ENCODE data around the gene DUSP11.
"Not testable (repeated sequence)": the region's sequence is repeated elsewhere in the genome, so short reads cannot be mapped to it uniquely, and the experiment has no call there.

The DUSP11 gene

GRCh38 chr2:73821227-73821626 lies 41.3 kb upstream of the DUSP11 start:
- Histone ChIP-seq H3K9me3 (ENCODE audit: low read length) (no peaks in the 10 kb centered on the region), H3K9ac (ENCODE audit: low read length) (no peak overlapping the region), H3K27ac (ENCODE audit: low read depth, low read length) (no peak overlapping the region), H3K27me3 (ENCODE audit: control insufficient read depth in 1 of 2, insufficient read depth in 2 of 2, low read length in 2 of 2) (no peaks in the 10 kb centered on the region), H3K4me1 (ENCODE audit: insufficient read depth, low read length) (peaks cover 5% of the 10 kb centered on the region), H3K36me3 (ENCODE audit: insufficient read depth, low read length) (no peaks in the 10 kb centered on the region), H3K4me3 (ENCODE audit: low read depth in 1 of 2, low read length in 2 of 2) (no peak overlapping the region)

- no peaks in the 10 kb centered on the region for H3K27me3 ChIP-seq (ENCODE audit: control insufficient read depth in 1 of 2, insufficient read depth in 2 of 2, low read length in 2 of 2)
- H3K4me3 ChIP-seq (ENCODE audit: low read depth in 1 of 2, low read length in 2 of 2) = no peak overlapping the region
- H3K9me3 ChIP-seq (ENCODE audit: low read length) = no peaks in the 10 kb centered on the region
- no peaks in the 10 kb centered on the region for H3K4me1 ChIP-seq (ENCODE audit: insufficient read depth, low read length)
- no peaks in the 10 kb centered on the region for H3K36me3 ChIP-seq (ENCODE audit: insufficient read depth, low read length)
- H3K27ac ChIP-seq (ENCODE audit: low read depth, low read length) = no peak overlapping the region
- H3K9ac ChIP-seq (ENCODE audit: low read length) = no peak overlapping the region
Observed at GRCh38 chr2:73818296-73818695, 38.4 kb upstream of the DUSP11 start.

DNA sequence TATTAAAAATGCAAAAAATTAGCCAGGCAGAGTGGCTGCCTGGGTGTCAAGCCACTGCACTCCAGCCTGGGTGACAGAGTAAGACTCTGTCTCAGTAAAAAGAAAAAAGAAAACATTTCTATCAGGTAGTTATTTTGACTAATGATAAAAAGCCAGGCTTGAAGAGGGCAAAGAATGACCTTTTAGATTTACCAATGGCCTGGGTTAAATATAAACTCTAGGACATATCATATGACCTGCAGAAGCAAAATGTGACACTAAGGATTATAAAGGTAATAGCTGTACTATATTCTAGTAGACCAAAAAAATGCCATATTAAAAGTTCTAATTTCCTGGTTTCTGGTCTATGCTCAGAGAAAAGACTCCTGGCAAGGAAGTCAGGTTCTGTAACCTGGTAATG lies 32.7 kb upstream of the DUSP11 start:
- no peaks in the 10 kb centered on the region for H3K36me3 ChIP-seq (ENCODE audit: insufficient read depth, low read length)
- no peak overlapping the region for H3K9ac ChIP-seq (ENCODE audit: low read length)
- H3K4me3 ChIP-seq (ENCODE audit: low read depth in 1 of 2, low read length in 2 of 2) = no peak overlapping the region
- no peak overlapping the region for H3K27ac ChIP-seq (ENCODE audit: low read depth, low read length)
- H3K9me3 ChIP-seq (ENCODE audit: low read length) = no peaks in the 10 kb centered on the region
- no peaks in the 10 kb centered on the region for H3K4me1 ChIP-seq (ENCODE audit: insufficient read depth, low read length)
- H3K27me3 ChIP-seq (ENCODE audit: control insufficient read depth in 1 of 2, insufficient read depth in 2 of 2, low read length in 2 of 2) = no peaks in the 10 kb centered on the region

DNA sequence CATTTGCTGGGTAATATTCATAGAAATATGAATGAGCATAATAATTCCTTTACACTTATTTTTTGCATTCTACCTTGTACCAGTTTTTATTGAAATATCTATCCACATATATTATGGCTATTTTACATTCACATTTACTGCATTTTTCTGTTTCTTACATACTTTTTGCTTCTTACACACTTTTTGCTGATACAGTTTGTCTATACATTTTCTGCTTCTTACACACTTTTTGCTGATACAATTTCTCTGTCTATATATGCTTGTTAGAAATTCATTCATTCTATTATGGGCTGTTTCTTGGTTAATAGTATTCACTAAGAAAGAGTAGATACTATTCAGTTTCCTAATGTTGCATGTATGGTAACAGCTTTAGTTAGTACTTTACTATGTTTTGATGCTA lies 32.0 kb upstream of the DUSP11 start:
- Histone ChIP-seq H3K9ac (ENCODE audit: low read length) (no peak overlapping the region), H3K27ac (ENCODE audit: low read depth, low read length) (no peak overlapping the region), H3K36me3 (ENCODE audit: insufficient read depth, low read length) (no peaks in the 10 kb centered on the region), H3K9me3 (ENCODE audit: low read length) (no peaks in the 10 kb centered on the region), H3K4me1 (ENCODE audit: insufficient read depth, low read length) (no peaks in the 10 kb centered on the region), H3K4me3 (ENCODE audit: low read depth in 1 of 2, low read length in 2 of 2) (no peak overlapping the region), H3K27me3 (ENCODE audit: control insufficient read depth in 1 of 2, insufficient read depth in 2 of 2, low read length in 2 of 2) (no peaks in the 10 kb centered on the region)

DNA sequence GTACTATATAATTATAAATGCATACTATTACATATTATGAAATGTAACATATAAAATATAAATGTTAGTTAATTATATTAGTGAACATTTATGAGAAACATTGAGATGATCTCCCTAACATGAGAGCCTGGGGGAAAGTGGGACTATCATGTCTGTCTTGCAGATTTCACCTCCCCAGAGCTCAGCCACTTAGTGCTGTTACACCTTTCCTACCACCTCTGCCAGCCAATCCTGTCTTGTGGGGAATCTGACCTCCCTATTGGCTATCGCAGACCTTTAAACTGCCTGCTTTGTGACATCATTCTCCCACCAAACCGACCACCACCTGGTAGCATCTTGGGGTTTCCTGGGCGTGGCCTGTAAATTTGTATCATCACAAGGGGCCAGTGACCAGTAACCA lies 4.0 kb upstream of the DUSP11 start, which contains the start of gene C2orf78:
TSS of gene C2orf78 (plus strand) at position 301 of the 400 bp plus-strand sequence. CDS start 127 bp downstream, outside the sequence.
- not testable (repeated sequence) for H3K27me3 ChIP-seq (ENCODE audit: control insufficient read depth in 1 of 2, insufficient read depth in 2 of 2, low read length in 2 of 2); H3K9me3 ChIP-seq (ENCODE audit: low read length); H3K4me1 ChIP-seq (ENCODE audit: insufficient read depth, low read length); H3K36me3 ChIP-seq (ENCODE audit: insufficient read depth, low read length); H3K27ac ChIP-seq (ENCODE audit: low read depth, low read length); H3K4me3 ChIP-seq (ENCODE audit: low read depth in 1 of 2, low read length in 2 of 2); H3K9ac ChIP-seq (ENCODE audit: low read length)

- H3K36me3 ChIP-seq (ENCODE audit: insufficient read depth, low read length); H3K27me3 ChIP-seq (ENCODE audit: control insufficient read depth in 1 of 2, insufficient read depth in 2 of 2, low read length in 2 of 2); H3K9ac ChIP-seq (ENCODE audit: low read length); H3K9me3 ChIP-seq (ENCODE audit: low read length); H3K4me3 ChIP-seq (ENCODE audit: low read depth in 1 of 2, low read length in 2 of 2); H3K4me1 ChIP-seq (ENCODE audit: insufficient read depth, low read length); H3K27ac ChIP-seq (ENCODE audit: low read depth, low read length): not testable (repeated sequence)
Observed at GRCh38 chr2:73783402-73783801, 3.5 kb upstream of the DUSP11 start.

- no peak overlapping the region for H3K27ac ChIP-seq (ENCODE audit: low read depth, low read length)
- H3K4me3 ChIP-seq (ENCODE audit: low read depth in 1 of 2, low read length in 2 of 2) = peak overlapping the region; percentile 83 to 91
- H3K9ac ChIP-seq (ENCODE audit: low read length) = peak overlapping the region; percentile 93
- peaks cover 10% of the 10 kb centered on the region for H3K36me3 ChIP-seq (ENCODE audit: insufficient read depth, low read length)
- H3K27me3 ChIP-seq (ENCODE audit: control insufficient read depth in 1 of 2, insufficient read depth in 2 of 2, low read length in 2 of 2) = no peaks in the 10 kb centered on the region
- H3K9me3 ChIP-seq (ENCODE audit: low read length) = no peaks in the 10 kb centered on the region
- H3K4me1 ChIP-seq (ENCODE audit: insufficient read depth, low read length) = peaks cover 9% of the 10 kb centered on the region
Observed at GRCh38 chr2:73780237-73780582, 307 bp upstream of the DUSP11 start.

DNA sequence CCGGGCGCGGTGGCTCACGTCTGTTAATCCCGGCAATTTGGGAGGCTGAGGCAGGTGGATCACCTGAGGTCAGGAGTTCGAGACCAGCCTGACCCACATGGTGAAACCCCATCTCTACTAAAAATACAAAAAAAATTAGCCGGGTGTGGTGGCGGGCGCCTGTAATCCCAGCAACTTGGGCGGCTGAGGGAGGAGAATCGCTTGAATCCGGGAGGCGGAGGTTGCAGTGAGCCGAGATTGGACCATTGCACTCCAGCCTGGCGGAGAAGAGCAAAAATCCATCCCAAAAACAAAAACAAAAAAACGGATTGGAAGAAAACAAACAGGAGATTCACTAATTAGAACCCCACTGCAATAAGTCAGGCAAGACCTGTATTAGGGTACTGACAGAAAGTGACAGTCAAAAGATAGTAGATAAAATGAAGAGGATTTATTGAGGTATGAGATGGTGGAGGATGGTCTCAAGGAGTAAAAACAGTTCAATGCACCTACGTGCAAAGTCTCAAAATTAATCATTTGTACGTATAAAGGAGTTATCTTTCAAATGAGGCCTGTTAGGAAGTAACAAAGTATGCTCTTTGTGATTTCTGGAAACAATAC lies 936 bp downstream of the DUSP11 start:
- H3K27ac ChIP-seq (ENCODE audit: low read depth, low read length) = peak overlapping the region; percentile 92
- H3K27me3 ChIP-seq (ENCODE audit: control insufficient read depth in 1 of 2, insufficient read depth in 2 of 2, low read length in 2 of 2); H3K4me1 ChIP-seq (ENCODE audit: insufficient read depth, low read length): not testable (repeated sequence)

DNA sequence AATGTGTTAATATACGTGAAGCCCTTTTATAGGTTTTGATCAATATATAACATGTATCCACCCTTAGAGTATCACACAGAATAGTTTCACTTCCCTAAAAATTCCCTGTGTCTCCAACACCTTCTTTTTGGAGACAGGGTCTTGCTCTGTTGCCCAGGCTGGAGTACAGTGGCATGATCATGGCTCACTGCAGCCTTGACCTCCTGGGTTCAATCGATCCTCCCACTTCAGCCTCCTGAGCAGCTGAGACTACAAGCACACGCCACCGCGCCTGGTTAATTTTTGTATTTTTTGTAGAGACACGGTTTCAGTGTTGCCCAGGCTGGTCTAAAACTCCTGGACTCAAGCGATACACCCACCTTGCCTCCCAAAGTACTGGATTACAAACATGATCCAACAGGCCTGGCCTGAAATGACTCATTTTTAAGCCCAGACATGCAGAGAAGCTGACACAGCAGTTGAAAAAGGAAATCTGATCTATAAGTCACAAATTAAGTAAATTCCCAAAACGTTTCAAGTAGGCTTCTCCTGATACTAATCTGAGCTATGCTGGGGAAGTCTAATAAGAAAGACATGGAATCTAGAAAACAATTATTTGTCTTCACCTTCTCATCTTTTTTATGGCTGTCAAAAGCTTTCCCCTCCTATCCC lies 2.9 kb downstream of the DUSP11 start:
- Histone ChIP-seq H3K9me3 (ENCODE audit: low read length) (no peaks in the 10 kb centered on the region), H3K27me3 (ENCODE audit: control insufficient read depth in 1 of 2, insufficient read depth in 2 of 2, low read length in 2 of 2) (no peaks in the 10 kb centered on the region), H3K27ac (ENCODE audit: low read depth, low read length) (no peak overlapping the region), H3K36me3 (ENCODE audit: insufficient read depth, low read length) (peaks cover 38% of the 10 kb centered on the region), H3K4me1 (ENCODE audit: insufficient read depth, low read length) (peaks cover 9% of the 10 kb centered on the region), H3K9ac (ENCODE audit: low read length) (no peak overlapping the region), H3K4me3 (ENCODE audit: low read depth in 1 of 2, low read length in 2 of 2) (no peak overlapping the region)

More for the DNA sequence above, 936 bp downstream of the DUSP11 start:
- peaks cover 20% of the 10 kb centered on the region for H3K36me3 ChIP-seq (ENCODE audit: insufficient read depth, low read length)
- H3K9me3 ChIP-seq (ENCODE audit: low read length) = not testable (repeated sequence)
- peak overlapping the region; percentile 83 to 91 for H3K4me3 ChIP-seq (ENCODE audit: low read depth in 1 of 2, low read length in 2 of 2)
- peak overlapping the region; percentile 93 for H3K9ac ChIP-seq (ENCODE audit: low read length)

DNA sequence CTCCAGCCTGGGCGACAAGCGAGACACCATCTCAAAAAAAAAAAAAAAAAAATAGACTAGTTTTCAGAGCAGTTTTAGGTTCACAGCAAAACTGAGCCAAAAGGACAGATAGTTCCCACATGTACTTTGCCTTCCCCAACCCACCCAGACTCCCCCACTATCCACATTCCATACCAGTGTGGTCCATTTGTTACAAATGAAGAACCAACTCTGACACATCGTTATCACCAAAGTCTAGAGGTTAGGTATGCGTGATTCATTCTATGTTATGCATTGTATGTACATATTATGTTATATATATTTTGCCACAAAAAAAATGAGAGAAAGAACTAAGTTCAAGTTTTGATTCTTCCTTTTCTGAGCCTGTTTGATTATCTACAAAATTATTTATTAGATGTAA lies 3.5 kb downstream of the DUSP11 start:
- Histone ChIP-seq H3K9me3 (ENCODE audit: low read length) (no peaks in the 10 kb centered on the region), H3K9ac (ENCODE audit: low read length) (no peak overlapping the region), H3K27ac (ENCODE audit: low read depth, low read length) (no peak overlapping the region), H3K36me3 (ENCODE audit: insufficient read depth, low read length) (peaks cover 40% of the 10 kb centered on the region), H3K4me1 (ENCODE audit: insufficient read depth, low read length) (peaks cover 9% of the 10 kb centered on the region), H3K4me3 (ENCODE audit: low read depth in 1 of 2, low read length in 2 of 2) (no peak overlapping the region), H3K27me3 (ENCODE audit: control insufficient read depth in 1 of 2, insufficient read depth in 2 of 2, low read length in 2 of 2) (no peaks in the 10 kb centered on the region)

- H3K9ac ChIP-seq (ENCODE audit: low read length) = no peak overlapping the region
- no peaks in the 10 kb centered on the region for H3K27me3 ChIP-seq (ENCODE audit: control insufficient read depth in 1 of 2, insufficient read depth in 2 of 2, low read length in 2 of 2)
- H3K4me3 ChIP-seq (ENCODE audit: low read depth in 1 of 2, low read length in 2 of 2) = no peak overlapping the region
- no peak overlapping the region for H3K27ac ChIP-seq (ENCODE audit: low read depth, low read length)
- no peaks in the 10 kb centered on the region for H3K4me1 ChIP-seq (ENCODE audit: insufficient read depth, low read length)
- peaks cover 57% of the 10 kb centered on the region for H3K36me3 ChIP-seq (ENCODE audit: insufficient read depth, low read length)
- H3K9me3 ChIP-seq (ENCODE audit: low read length) = no peaks in the 10 kb centered on the region
Observed at GRCh38 chr2:73772819-73773218, 7.1 kb downstream of the DUSP11 start.

DNA sequence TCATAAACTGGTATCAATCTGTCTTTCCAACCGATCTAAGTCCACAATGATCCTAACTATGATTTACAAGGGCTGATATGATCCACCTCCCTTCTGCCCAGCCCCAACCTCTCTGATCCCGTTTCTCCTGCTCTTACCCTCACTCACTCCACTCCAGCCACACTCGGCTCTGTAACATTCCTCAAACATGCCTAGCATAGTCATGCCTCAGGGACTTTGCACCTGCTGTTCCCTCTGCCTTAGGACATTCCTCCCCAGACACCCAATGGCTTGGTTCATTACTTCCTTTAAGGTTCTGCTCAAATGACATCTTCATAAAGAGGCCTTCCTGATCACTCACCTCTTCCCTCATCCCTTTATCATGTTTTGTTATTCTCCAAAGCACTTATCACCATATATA lies 9.2 kb downstream of the DUSP11 start:
- Histone ChIP-seq H3K9ac (ENCODE audit: low read length) (no peak overlapping the region), H3K9me3 (ENCODE audit: low read length) (no peaks in the 10 kb centered on the region), H3K36me3 (ENCODE audit: insufficient read depth, low read length) (peaks cover 60% of the 10 kb centered on the region), H3K4me1 (ENCODE audit: insufficient read depth, low read length) (no peaks in the 10 kb centered on the region), H3K27ac (ENCODE audit: low read depth, low read length) (no peak overlapping the region), H3K4me3 (ENCODE audit: low read depth in 1 of 2, low read length in 2 of 2) (no peak overlapping the region), H3K27me3 (ENCODE audit: control insufficient read depth in 1 of 2, insufficient read depth in 2 of 2, low read length in 2 of 2) (no peaks in the 10 kb centered on the region)
